ENCODE results near the gene MNAT1.
"Not testable (repeated sequence)": the region's sequence is repeated elsewhere in the genome, so short reads cannot be mapped to it uniquely, and the experiment has no call there.

The MNAT1 gene

DNA sequence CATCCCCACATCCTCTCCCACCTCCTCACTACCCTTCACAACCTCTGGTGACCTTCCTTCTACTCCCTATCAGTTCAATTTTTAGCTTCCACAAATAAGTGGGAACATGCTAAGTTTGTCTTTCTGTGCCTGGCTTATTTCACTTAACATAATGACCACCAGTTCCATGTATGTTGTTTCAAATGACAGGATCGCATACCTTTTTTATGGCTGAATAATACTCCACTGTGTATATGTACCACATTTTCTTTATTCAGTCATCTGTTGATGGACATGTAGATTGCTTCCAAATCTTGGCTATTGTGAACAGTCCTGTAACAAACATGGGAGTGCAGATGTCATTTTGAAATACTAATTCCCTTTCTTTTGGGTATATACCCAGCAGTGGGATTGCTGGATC lies 147.7 kb downstream of the MNAT1 start:
- DNase-seq (ENCODE audit: low spot score) = no peak

GRCh38 chr14:60884134-60884533 lies 149.6 kb downstream of the MNAT1 start:
- no peak for DNase-seq (ENCODE audit: low spot score)

DNA sequence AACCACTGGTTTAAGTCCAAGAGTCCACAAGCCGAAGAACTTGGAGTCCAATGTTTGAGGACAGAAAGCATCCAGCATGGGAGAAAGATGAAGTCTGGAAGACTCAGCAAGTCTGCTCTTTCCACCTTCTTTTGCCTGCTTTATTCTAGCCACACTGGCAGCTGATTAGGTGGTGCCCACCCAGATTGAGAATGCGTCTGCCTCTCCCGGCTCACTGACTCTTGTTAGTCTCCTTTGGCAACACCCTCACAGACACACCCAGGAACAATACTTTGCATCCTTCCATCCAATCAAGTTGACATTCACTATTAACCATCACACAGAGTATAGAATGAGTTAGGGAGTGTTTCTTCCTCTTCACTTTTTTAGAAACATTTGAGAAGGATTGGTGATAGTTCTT lies 156.1 kb downstream of the MNAT1 start:
- DNase-seq (ENCODE audit: low spot score) = not testable (repeated sequence)

GRCh38 chr14:60893911-60894310 lies 159.3 kb downstream of the MNAT1 start:
- DNase-seq (ENCODE audit: low spot score) = no peak

DNA sequence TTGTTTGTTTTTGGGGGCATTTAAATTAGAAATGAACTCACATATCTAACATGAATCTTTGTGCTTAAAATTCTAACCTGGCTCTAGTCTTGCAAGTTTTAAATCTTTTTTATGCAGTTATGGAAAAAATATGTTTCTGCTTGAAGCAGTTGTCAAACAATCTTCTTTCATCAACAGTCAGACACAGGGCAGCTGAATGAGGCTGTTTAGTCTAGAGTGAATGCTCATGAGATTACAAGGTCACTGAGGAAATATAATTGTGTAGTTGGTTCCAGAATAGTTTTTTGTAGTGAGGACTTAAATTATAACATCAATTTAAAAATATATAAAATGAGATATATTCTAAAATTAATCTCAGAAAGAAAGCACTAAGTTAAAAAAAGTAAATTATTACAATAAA lies 169.8 kb downstream of the MNAT1 start:
- no peak for DNase-seq (ENCODE audit: low spot score)

GRCh38 chr14:60905923-60906322 lies 171.4 kb downstream of the MNAT1 start:
- no peak for DNase-seq (ENCODE audit: low spot score)

DNA sequence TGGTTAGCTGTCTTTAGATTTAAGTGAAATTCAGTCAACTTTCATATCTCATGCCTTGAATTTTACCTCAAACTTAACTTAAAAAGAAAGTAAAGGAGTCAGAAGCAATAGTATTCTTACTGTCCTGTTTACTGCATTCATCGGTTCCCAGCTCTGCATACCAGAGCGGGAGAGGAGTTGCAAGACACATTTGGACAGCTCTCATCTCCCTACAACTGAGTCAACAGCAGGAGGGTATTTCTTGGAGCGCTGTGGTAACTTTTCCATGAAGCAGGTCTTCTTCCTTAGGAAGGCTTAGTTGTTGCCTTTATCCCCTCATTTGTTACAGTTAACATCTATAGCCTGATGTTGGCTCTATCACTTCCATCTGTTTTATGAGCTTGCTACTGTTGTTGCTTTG lies 181.2 kb downstream of the MNAT1 start:
- DNase-seq (ENCODE audit: low spot score) = no peak

DNA sequence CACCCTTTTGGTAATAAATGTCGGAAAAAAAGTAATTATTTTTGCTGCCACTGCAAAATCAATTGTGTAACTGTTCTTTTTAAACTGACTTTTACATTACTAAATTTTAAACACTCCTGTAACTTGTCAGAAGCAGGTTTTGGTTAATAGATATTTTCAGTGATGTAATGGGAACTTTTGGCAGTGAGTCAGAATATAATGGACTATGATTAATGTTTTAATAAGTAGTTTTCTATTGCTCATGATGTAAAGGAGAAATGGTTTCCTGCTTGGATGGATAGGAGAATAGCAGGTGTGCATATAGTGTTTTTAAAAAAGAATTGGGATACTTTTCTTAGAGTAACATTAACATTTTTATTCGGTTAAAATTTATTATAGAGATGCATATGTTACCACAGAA lies 187.5 kb downstream of the MNAT1 start:
- no peak for DNase-seq (ENCODE audit: low spot score)

- DNase-seq (ENCODE audit: low spot score) = no peak
Observed at GRCh38 chr14:60925286-60925685, 190.7 kb downstream of the MNAT1 start.

- DNase-seq (ENCODE audit: low spot score) = no peak
Observed at GRCh38 chr14:60926002-60926401, 191.4 kb downstream of the MNAT1 start.

DNA sequence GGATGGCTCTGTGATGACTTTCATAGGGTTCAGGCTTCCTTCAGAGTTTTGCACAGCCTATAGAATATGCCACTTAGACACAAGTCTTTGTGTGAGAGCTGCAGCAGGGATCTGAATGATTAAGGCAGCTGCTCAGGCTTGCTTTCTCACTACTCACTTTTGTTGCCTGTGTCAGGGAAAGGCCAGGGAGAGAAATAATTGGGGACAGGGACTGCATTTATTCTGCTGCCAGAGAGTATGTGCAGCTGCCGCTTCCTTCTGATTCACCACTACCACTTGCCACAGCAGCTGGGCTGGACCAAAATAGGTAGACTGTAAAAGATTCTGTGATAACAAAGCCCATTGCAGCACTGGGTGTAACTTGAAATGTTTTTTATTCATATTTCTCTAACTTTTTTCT lies 196.7 kb downstream of the MNAT1 start:
- DNase-seq (ENCODE audit: low spot score) = no peak

DNA sequence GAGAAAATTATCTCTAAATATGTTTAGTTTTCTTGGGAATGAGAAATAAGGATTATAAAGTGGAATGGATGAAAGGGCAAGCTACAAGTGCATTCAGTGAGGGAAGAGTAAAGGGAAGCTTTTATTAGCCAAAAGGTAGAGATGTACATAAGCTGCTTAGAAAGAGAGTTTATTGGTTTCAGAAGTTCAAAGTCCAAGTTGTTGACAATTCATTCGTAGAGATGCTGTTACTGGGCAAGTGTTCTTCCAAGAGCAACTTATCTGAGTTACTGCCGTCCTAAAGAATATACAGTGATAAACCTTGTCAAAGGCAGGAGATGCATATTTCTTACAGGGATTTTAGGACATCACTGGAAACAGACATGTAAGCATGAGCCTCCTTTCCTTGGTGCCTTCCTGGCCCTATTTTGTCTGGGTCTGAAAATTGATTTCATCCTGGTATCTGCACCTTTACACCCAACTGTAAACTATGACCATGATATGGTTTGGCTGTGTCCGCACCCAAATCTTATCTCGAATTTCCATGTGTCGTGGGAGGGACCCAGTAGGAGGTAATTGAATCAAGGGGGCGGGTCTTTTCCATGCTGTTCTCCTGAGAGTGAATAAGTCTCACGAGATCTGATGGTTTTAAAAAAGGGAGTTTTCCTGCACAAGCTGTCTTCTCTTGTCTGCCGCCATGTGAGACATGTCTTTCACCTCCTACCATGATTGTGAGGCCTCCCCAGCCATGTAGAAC lies 199.5 kb downstream of the MNAT1 start:
- no peak for DNase-seq (ENCODE audit: low spot score)

- no peak for DNase-seq (ENCODE audit: low spot score)
Observed at GRCh38 chr14:60935319-60935718, 200.8 kb downstream of the MNAT1 start.

DNA sequence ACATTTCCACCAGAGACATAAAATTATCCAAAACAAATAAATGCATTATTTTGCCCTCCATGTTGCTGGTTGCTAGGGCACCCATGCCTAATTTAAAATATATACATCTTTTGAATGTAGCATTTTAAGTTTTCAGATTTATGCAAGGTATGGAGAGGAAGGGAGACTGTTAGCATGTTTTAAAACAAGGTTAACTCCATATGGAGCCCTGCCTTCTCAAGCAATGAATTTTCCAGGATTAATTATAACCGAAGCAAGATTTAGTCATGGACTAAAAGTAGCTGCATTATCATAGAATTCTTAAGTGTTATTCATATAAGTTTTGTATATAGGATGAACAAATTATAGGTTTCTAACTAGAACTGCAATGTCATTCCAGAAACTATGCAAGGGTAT lies 209.1 kb downstream of the MNAT1 start:
- no peak for DNase-seq (ENCODE audit: low spot score)

DNA sequence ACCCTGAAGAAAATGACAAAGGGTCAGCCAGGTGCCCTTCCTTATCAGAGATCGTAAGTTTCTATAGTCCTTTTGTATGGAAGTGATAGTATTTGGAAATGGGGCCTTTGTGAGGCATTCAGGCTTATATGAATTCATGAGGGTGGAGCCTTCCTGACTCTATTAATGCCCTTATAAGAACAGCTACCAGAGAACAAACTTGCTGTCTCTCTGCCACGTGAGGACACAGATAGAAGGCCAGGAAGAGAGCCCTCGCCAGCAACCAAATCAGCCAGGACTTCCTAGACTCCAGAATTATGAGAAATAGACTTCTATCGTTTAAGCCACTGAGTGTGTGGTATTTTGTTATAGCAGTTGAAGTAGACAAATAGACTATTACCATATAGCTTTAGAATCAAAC lies 209.6 kb downstream of the MNAT1 start:
- DNase-seq (ENCODE audit: low spot score) = no peak

DNA sequence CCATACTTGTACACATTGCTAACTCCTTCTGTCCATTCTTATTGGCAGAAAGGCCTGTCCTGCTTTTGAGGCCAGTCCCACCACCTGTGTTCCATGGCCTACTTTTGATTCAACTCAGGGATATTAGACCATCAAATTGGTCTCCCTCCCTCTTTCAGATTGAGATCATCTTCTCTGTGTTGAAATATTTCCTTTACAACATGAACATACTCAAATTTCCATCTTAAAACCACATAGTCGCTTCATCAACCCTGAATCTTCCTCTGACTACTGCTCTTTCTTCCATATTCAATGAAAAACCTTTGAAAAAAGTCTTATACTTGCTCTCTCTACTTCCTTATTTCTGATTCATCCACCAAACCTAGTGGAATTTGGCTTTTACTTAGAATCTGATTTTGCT lies 211.4 kb downstream of the MNAT1 start:
- no peak for DNase-seq (ENCODE audit: low spot score)

GRCh38 chr14:60946773-60947172 lies 212.2 kb downstream of the MNAT1 start:
- no peak for DNase-seq (ENCODE audit: low spot score)

- no peak for DNase-seq (ENCODE audit: low spot score)
Observed at GRCh38 chr14:60951776-60952435, 217.3 kb downstream of the MNAT1 start.

- DNase-seq (ENCODE audit: low spot score) = no peak
Observed at GRCh38 chr14:60956202-60956601, 221.6 kb downstream of the MNAT1 start.

DNA sequence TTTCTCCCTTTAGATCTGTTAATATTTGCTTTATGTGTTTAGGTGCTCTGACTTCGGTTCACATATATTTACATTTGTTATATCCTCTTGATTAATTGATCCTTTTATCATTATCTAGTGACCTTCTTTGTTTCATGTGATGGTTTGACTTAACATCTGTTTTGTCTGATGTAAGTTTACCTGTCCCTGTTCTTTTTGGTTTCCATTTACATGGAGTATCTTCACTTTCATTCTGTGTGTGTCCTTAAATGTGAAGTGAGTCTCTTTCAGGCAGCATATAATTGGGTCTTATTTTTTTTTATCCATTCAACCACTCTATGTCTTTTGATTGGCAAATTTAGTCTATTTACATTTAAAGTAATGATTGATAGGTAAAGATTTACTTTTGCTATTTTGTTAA lies 222.1 kb downstream of the MNAT1 start:
- DNase-seq (ENCODE audit: low spot score) = no peak

DNA sequence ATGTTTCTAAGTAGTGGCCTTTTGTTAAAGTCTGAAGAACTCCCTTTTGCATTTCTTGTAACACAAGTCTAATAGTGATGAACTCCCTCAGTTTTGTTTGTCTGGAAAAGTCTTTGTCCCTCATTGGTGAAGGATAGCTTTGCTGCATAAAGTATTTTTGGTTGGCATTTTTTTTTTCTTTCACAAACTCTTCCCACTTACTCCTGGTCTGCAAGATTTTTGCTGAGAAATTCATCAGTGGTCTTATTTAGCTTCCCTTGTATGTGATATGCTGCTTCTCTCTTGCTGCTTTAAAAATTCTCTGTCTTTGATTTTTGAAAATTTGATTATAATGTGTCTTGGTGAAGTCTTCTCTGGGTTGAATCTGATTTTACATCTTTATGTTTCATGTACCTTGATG lies 223.6 kb downstream of the MNAT1 start:
- no peak for DNase-seq (ENCODE audit: low spot score)

- DNase-seq (ENCODE audit: low spot score) = no peak
Observed at GRCh38 chr14:60963761-60964160, 229.2 kb downstream of the MNAT1 start.

GRCh38 chr14:60964904-60965303 lies 230.3 kb downstream of the MNAT1 start:
- DNase-seq (ENCODE audit: low spot score) = no peak

- no peak for DNase-seq (ENCODE audit: low spot score)
Observed at GRCh38 chr14:60965402-60965801, 230.8 kb downstream of the MNAT1 start.

Measured in D341Med (cell line).